Erythroblast (primary cell): Measurements from ENCODE around the gene SAFB.

Experiments used
- GATA1 ChIP-seq: IDR thresholded peaks from 2 replicates; pipeline ENCODE4 v1.6.1; 2011; ENCODE audit warnings: low read depth, mild to moderate bottlenecking, control low read depth, low read length, moderate library complexity
- POLR2A ChIP-seq: IDR thresholded peaks from 2 replicates; pipeline ENCODE4 v1.6.1; 2011; ENCODE audit warnings: mild to moderate bottlenecking, low read length

DNA sequence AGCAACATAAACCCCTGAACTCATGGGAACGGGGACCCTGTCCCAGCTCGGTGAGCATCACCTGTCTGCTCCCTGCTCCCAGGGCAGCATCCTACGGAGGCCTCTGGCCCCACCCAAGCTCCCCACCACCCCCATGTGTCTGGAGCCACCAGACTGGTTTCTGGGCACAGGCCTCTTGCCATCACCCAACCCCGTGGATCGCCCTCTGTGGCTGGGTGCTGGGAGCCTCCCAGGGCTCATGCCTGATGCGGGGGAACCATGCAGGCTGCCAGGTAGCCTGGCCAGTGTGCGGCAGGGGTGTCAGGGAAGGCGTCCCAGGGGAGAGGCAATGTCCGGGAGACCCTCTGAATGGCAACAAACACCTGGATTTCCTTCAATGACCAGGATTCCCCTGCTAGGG, 54.7 kb downstream of the SAFB start:
- TF ChIP-seq POLR2A (no peak), GATA1 (no peak)
